Measurements from ENCODE around the gene STARD5. TPM values are rescaled to one million over a fixed set of nuclear protein-coding genes. Genes with fewer than 3 reads are reported as not detected.

The STARD5 gene
- polyA plus RNA-seq, 2 of the 4 experiments (the other 2 are of a cell fraction) = 2.1 to 2.8 TPM

GRCh38 chr15:81295486-81296121 is 28.3 kb downstream of the STARD5 start:
- H3K4me3 ChIP-seq = no peak overlapping the region
- peaks cover 16% of the 10 kb centered on the region for H3K4me1 ChIP-seq
- WGBS (ENCODE audit: missing lambda C conversion rate) = 49% methylated on average over 5 of the region's 5 CpGs
- TF ChIP-seq CBX8 (IDR thresholded peaks at IDR 0.05) = no peak
- no peak for TF ChIP-seq RNF2 (IDR thresholded peaks at IDR 0.05; ENCODE audit: borderline replicate concordance, low read depth)
- TF ChIP-seq POLR2AphosphoS2 (conservative IDR thresholded peaks at IDR 0.05; ENCODE audit: low read length) = no peak
- TF ChIP-seq ZNF302 (CRISPR knock-in tag; IDR thresholded peaks at IDR 0.05) = no peak
- TF ChIP-seq NFE2L2 (conservative IDR thresholded peaks at IDR 0.05; ENCODE audit: low read length) = no peak
- TF ChIP-seq EHF (CRISPR knock-in tag; IDR thresholded peaks at IDR 0.05) = no peak
- DNase-seq (ENCODE audit: low read depth in 1 of 2, low spot score in 1 of 2) (no peak), FAIRE-seq (no peak), ATAC-seq (no peak)
- ChIA-PET POLR2A (no interaction called here), CTCF (interaction anchor here (0.9 to 2.6 kb wide), 7 partner anchors 9 to 115 kb away, joined by 3 to 15 read pairs (median 8); no protein-coding TSS in a partner anchor)
- no peak overlapping the region for H3K4me2 ChIP-seq
- no peak overlapping the region for H3K27ac ChIP-seq
- H3K9me3 ChIP-seq = no peaks in the 10 kb centered on the region

- Histone ChIP-seq H3K9me3 (no peaks in the 10 kb centered on the region), H3K27ac (no peak overlapping the region), H3K4me1 (peaks cover 16% of the 10 kb centered on the region), H3K4me3 (no peak overlapping the region), H3K4me2 (no peak overlapping the region)
- WGBS (ENCODE audit: missing lambda C conversion rate) = 42% methylated on average over 6 of the region's 6 CpGs
- TF ChIP-seq BHLHE40 (IDR thresholded peaks at IDR 0.05; ENCODE audit: low read depth, low read length) = no peak
- TF ChIP-seq HDAC2 (IDR thresholded peaks at IDR 0.05) = no peak
- no peak for TF ChIP-seq ELK1 (IDR thresholded peaks at IDR 0.05; ENCODE audit: low read depth, low read length)
- no peak for TF ChIP-seq NFE2L2 (conservative IDR thresholded peaks at IDR 0.05; ENCODE audit: low read length)
- no peak for TF ChIP-seq RNF2 (IDR thresholded peaks at IDR 0.05; ENCODE audit: borderline replicate concordance, low read depth)
- no peak for TF ChIP-seq RFX5 (IDR thresholded peaks at IDR 0.05)
- TF ChIP-seq HOXA7 (CRISPR knock-in tag; IDR thresholded peaks at IDR 0.05) = no peak
- TF ChIP-seq, protein P1, sequence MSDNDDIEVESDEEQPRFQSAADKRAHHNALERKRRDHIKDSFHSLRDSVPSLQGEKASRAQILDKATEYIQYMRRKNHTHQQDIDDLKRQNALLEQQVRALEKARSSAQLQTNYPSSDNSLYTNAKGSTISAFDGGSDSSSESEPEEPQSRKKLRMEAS (IDR thresholded peaks at IDR 0.05) = no peak
- TF ChIP-seq, protein P2, sequence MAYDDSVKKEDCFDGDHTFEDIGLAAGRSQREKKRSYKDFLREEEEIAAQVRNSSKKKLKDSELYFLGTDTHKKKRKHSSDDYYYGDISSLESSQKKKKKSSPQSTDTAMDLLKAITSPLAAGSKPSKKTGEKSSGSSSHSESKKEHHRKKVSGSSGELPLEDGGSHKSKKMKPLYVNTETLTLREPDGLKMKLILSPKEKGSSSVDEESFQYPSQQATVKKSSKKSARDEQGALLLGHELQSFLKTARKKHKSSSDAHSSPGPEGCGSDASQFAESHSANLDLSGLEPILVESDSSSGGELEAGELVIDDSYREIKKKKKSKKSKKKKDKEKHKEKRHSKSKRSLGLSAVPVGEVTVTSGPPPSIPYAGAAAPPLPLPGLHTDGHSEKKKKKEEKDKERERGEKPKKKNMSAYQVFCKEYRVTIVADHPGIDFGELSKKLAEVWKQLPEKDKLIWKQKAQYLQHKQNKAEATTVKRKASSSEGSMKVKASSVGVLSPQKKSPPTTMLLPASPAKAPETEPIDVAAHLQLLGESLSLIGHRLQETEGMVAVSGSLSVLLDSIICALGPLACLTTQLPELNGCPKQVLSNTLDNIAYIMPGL (CRISPR knock-in tag; IDR thresholded peaks at IDR 0.05; ENCODE audit: borderline replicate concordance) = no peak
- TF ChIP-seq RCOR1 (IDR thresholded peaks at IDR 0.05; ENCODE audit: low read depth, low read length) = no peak
- no peak for FAIRE-seq
- DNase-seq (ENCODE audit: low read depth in 1 of 2, low spot score in 1 of 2) = no peak
- ChIA-PET CTCF (interaction anchor here (1.7 to 5.4 kb wide), 3 partner anchors 11 to 116 kb away, joined by 3 to 30 read pairs (median 9); no protein-coding TSS in a partner anchor), POLR2A (no interaction called here)
- ATAC-seq = peak in 1 of 2 experiments; percentile 41; a peak in 3 of 6 replicates
Measured at GRCh38 chr15:81294516-81294880, 29.4 kb downstream of the STARD5 start.

DNA sequence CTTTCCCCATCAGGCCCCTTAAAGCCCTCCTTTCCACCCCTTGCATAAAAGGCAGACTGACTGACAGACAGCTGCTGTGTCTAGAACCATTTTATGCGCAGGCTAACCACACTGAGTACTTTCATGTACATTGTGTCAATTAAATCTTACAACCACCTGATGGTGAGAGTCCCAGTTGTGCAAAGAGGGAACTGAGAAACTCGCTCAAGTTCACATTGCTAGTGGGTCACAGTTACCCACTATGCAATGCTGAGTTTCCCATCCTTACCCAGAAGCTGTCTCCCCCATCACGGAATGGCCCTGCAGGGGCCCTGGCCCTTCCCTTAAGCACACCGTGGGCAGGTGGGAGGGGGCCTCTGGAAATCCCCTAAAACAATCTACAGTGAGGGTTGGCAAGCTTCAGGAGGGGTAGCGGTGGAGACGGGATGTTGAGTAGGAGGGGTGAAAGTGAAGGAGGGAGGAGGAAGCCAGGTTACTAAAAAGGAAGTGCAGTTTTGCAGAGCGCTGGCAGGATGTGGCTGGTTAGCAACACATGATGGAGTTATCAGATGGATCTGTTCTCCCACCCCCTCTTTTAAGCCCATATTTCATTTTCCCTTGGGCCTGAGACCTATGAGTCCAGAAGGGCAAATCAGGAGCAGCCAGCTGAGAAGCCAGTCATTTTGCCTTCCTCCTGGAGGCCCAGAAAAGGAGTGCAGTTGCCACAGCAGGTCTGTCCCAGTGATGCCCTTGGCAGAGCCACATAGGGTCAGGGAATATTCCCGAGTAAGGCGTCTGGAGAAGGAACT is 30.0 kb downstream of the STARD5 start:
- FAIRE-seq = no peak
- Histone ChIP-seq H3K9me3 (no peaks in the 10 kb centered on the region), H3K4me3 (no peak overlapping the region), H3K27ac (no peak overlapping the region), H3K4me2 (no peak overlapping the region), H3K4me1 (peaks cover 16% of the 10 kb centered on the region)
- 43% methylated on average over 9 of the region's 9 CpGs for WGBS (ENCODE audit: missing lambda C conversion rate)
- no peak for DNase-seq (ENCODE audit: low read depth in 1 of 2, low spot score in 1 of 2)
- ChIA-PET CTCF (interaction anchor here (1.7 to 5.4 kb wide), 5 partner anchors 11 to 117 kb away, joined by 3 to 30 read pairs (median 9); no protein-coding TSS in a partner anchor), POLR2A (no interaction called here)
- TF ChIP-seq, protein P3, sequence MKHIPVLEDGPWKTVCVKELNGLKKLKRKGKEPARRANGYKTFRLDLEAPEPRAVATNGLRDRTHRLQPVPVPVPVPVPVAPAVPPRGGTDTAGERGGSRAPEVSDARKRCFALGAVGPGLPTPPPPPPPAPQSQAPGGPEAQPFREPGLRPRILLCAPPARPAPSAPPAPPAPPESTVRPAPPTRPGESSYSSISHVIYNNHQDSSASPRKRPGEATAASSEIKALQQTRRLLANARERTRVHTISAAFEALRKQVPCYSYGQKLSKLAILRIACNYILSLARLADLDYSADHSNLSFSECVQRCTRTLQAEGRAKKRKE (CRISPR knock-in tag; IDR thresholded peaks at IDR 0.05; ENCODE audit: low read depth) = no peak
- TF ChIP-seq ZSCAN20 (CRISPR knock-in tag; IDR thresholded peaks at IDR 0.05) (no peak), RFX5 (IDR thresholded peaks at IDR 0.05) (no peak), ZC3H11A (IDR thresholded peaks at IDR 0.05) (no peak)
- TF ChIP-seq, protein P4, sequence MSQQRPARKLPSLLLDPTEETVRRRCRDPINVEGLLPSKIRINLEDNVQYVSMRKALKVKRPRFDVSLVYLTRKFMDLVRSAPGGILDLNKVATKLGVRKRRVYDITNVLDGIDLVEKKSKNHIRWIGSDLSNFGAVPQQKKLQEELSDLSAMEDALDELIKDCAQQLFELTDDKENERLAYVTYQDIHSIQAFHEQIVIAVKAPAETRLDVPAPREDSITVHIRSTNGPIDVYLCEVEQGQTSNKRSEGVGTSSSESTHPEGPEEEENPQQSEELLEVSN (IDR thresholded peaks at IDR 0.05; ENCODE audit: borderline replicate concordance, low read depth) = no peak
- ATAC-seq = peak in 1 of 2 experiments; percentile 31; a peak in 2 of 6 replicates
